ENCODE data around the gene AP1B1.

The AP1B1 gene

DNA sequence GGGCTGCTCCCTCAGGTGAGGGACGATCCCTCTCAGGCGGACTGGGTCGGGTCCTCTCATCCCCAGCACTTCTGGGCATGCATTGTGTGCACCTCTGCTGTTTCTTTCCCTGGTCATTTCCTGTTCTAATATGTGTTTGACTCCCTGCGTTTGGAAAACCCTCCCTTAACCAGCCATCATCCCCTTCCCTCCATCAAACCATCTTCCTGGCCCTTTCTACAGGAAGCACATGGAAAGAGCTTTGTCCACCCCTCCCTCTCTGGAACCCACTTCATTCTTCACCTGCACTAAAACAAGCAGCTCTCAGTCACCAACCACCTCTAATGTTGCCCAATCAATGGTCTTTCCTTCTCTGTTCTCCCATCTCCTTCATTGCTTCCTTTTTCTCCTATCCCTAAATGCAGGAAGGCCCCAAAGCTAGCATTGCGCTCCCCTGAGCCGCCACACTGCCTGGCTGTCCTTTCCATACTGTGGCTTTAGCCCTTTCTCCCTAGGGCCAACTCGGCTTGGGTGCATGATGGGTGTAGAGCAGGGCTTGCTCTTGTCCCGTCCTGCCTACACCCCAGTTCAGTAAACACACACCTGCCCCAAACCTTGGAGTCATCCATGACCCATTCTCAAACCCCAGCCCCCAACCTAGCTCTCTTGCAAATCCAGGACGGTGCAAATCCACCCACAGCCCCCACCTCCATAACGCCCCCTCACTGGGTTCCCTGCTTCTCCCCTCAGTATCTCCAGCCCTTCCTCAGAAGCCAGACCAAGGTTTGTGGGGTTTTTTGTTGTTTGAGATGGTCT lies 87.4 kb downstream of the AP1B1 start:
- no peak for DNase-seq (ENCODE audit: low read depth in 2 of 2)

- no peak for DNase-seq (ENCODE audit: low read depth in 2 of 2)
These were observed 87.9 kb downstream of the AP1B1 start for GRCh38 chr22:29300467-29300806.

DNA sequence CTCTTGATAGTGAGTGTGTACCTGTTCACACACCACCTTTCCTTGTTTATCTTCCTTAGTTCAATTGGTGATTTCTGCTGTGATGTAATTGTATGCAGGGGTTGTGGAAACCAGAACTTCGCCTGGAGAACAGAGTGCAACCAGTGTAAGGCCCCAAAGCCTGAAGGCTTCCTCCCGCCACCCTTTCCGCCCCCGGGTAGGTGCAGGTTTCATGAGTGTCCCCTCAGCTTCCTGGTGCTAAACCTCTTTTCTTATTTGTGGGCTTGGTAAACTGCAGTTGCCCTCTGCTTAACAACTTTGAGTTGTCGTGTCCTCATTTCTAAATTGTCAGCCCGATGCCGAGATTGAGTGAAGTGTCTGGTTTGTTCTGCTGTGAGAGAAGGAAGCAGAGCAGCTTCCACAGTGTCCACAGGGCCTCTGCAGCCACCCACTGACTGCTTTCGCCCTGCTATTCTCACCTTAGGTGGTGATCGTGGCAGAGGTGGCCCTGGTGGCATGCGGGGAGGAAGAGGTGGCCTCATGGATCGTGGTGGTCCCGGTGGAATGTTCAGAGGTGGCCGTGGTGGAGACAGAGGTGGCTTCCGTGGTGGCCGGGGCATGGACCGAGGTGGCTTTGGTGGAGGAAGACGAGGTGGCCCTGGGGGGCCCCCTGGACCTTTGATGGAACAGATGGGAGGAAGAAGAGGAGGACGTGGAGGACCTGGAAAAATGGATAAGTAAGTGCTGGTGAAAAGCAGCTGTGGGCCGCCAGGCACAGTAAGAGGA lies 89.1 kb downstream of the AP1B1 start:
- DNase-seq (ENCODE audit: low read depth in 2 of 2), result no peak

GRCh38 chr22:29298641-29299040 lies 89.7 kb downstream of the AP1B1 start:
- no peak for DNase-seq (ENCODE audit: low read depth in 2 of 2)

DNA sequence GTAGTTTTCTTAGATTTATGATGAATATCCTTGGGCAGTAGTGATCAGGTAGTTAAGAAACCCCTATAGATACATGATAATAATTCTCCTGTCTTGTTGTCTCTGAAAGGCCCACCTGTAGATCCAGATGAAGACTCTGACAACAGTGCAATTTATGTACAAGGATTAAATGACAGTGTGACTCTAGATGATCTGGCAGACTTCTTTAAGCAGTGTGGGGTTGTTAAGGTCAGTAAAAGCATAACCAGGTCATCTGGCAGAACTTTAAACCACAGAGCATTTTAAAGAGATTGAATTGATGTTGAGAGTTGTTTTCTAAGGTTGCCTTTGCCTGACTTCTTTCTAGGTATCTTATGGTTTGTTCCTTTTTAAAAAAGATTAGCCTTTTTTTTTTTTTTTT lies 96.0 kb downstream of the AP1B1 start:
- no peak for DNase-seq (ENCODE audit: low read depth in 2 of 2)

- no peak for DNase-seq (ENCODE audit: low read depth in 2 of 2)
These were observed 97.2 kb downstream of the AP1B1 start for GRCh38 chr22:29291215-29291614.

- DNase-seq (ENCODE audit: low read depth in 2 of 2), result no peak
These were observed 98.3 kb downstream of the AP1B1 start for GRCh38 chr22:29290061-29290460.

DNA sequence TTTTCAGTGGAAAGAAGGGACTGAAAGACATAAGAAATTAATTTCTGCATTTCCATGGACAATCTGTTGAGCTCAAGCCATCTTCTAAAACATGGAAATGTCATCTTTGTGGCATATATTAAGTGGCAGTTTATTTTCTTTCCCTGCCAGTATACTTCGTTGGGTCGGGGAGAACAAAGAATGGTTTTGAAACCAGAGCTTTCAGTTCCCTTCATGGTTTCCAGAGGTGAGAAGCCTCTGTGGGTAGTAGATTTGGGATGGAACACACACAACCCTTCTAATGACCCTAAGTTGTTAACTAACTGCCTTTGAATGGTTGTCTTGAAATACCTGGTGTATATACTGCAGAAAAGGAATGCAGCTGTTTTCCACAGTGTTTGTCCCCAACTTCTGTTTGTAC lies 99.5 kb downstream of the AP1B1 start:
- no peak for DNase-seq (ENCODE audit: low read depth in 2 of 2)

GRCh38 chr22:29284196-29284595 lies 104.2 kb downstream of the AP1B1 start:
- DNase-seq (ENCODE audit: low read depth in 2 of 2), result no peak

GRCh38 chr22:29277927-29278326 lies 110.4 kb downstream of the AP1B1 start:
- DNase-seq (ENCODE audit: low read depth in 2 of 2), result no peak
